Stomach (tissue), 4 donors: ENCODE measurements around the gene MNAT1.

Experiments
- CTCF ChIP-seq, 7 experiments: fragments of 450-650 bp in 4 of 7; fragments of 200-600 bp in 3 of 7; sonication (generic) in 3 of 7; IDR thresholded peaks; one replicate each; pipeline ENCODE4 v1.5.1; 2016 to 2019; ENCODE audit warnings: antibody characterized with exemption in 7 of 7, control low read depth in 2 of 7, mild to moderate bottlenecking in 1 of 7
- EP300 ChIP-seq: sonication (generic); formaldehyde crosslinking; IDR thresholded peaks from one replicate; pipeline ENCODE4 v1.6.1; 2017; ENCODE audit warnings: antibody characterized with exemption

- TF ChIP-seq CTCF (IDR thresholded peaks at IDR 0.05) = no peak
- TF ChIP-seq EP300 = no peak
Observed at GRCh38 chr14:60862283-60862682, 127.7 kb downstream of the MNAT1 start.
